ENCODE data around the gene USP14. TPM values are rescaled to one million over a fixed set of nuclear protein-coding genes. Genes with fewer than 3 reads are reported as not detected.

USP14 gene
- total RNA-seq, 1 experiment from 2014 or later = 56.1 TPM

DNA sequence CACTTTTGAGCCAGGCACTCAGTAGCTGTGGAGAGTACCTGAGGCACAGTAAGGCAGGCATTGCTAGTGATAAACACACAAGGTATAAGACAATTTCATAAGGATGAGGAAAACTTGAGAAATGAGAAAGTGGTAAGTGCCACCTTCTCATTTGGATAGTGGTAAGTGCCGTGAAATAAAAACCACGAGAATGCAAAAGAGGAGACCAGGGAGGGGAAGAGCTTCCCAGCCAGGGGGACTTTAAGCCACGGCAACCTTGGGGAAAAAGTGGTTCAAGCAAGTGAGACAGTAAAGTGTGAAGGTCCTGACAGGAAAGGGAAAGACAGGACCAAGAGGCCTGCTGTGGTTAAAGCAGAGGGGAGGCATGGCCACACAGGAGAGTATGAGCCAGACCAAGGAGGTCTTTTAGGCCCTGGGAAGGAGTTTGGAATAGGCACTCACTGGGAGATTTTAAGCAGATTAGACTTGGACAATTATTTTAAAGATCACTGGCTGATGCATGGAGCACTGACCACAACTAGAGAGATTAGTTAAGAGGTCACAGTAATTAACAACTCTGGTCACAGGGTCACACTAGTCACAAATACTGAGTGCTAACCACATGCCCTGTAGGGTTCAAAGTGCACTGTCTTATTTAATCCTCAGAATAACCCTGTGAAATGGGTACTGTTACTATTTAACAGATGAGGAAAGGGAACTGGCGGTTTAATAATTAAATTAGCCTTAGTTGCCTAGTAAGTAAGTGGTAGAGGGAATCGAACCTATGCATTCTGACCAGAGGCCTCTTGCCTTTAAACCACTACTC is 59.4 kb downstream of the USP14 start (continued):
- TF ChIP-seq, protein P1, sequence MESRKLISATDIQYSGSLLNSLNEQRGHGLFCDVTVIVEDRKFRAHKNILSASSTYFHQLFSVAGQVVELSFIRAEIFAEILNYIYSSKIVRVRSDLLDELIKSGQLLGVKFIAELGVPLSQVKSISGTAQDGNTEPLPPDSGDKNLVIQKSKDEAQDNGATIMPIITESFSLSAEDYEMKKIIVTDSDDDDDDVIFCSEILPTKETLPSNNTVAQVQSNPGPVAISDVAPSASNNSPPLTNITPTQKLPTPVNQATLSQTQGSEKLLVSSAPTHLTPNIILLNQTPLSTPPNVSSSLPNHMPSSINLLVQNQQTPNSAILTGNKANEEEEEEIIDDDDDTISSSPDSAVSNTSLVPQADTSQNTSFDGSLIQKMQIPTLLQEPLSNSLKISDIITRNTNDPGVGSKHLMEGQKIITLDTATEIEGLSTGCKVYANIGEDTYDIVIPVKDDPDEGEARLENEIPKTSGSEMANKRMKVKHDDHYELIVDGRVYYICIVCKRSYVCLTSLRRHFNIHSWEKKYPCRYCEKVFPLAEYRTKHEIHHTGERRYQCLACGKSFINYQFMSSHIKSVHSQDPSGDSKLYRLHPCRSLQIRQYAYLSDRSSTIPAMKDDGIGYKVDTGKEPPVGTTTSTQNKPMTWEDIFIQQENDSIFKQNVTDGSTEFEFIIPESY (IDR thresholded peaks at IDR 0.05; ENCODE audit: extremely low read depth, insufficient replicate concordance, low read length) = no peak
- TF ChIP-seq EGR1 (IDR thresholded peaks at IDR 0.05; ENCODE audit: low read depth) (no peak), POLR2AphosphoS5 (IDR thresholded peaks at IDR 0.05; ENCODE audit: low read depth, low read length) (no peak), YY1 (IDR thresholded peaks at IDR 0.05; ENCODE audit: extremely low read depth, insufficient replicate concordance, low read depth, low read length) (no peak)

DNA sequence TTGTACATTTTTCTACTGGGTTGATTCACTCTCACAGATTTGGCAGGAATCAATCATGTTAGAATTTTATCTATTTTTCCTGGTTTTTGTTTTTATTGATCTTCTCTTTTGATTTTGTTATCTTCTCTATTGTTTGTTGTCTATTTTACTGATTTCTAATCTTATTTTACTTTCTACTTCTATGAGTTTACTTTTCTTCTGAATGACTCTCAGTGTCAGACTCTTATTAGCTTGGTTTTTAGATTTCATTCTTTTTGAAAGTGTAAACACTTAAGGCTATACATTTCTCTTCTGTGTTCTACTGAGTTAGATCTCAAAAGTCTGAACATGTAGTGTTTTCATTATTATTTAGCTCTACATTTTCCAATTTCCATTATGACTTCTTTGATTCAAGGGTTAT is 62.4 kb downstream of the USP14 start:
- H3K4me3 ChIP-seq (replicated peaks in 1 of 2; ENCODE audit: low read depth in 1 of 2, low read length in 2 of 2) = no peak overlapping the region
- DNase-seq (ENCODE audit: low read depth, low spot score) (no peak), ATAC-seq (no peak)
- H4K20me1 ChIP-seq (ENCODE audit: insufficient read depth) = no peaks in the 10 kb centered on the region
- H3K9me2 ChIP-seq (ENCODE audit: insufficient read depth) = no peaks in the 10 kb centered on the region
- ChIA-PET POLR2A (no interaction called here), RAD21 (ENCODE audit: low non-redundant PET in 1 of 2, low total read pairs in 2 of 2, uncharacterized antibody in 2 of 2, unreplicated experiment in 2 of 2) (no interaction called here), CTCF (no interaction called here)
- H3K9ac ChIP-seq (ENCODE audit: low read length) = no peak overlapping the region
- H3K79me2 ChIP-seq (ENCODE audit: insufficient read depth, low read length) = no peaks in the 10 kb centered on the region
- no peaks in the 10 kb centered on the region for H3K9me3 ChIP-seq (ENCODE audit: control insufficient read depth in 1 of 2, insufficient read depth in 1 of 2, low read depth in 1 of 2, low read length in 2 of 2)
- no peaks in the 10 kb centered on the region for H3K27me3 ChIP-seq (ENCODE audit: insufficient read depth, low read length)
- no peaks in the 10 kb centered on the region for H3K4me1 ChIP-seq (ENCODE audit: control insufficient read depth in 1 of 2, insufficient read depth in 2 of 2, low read length in 2 of 2)
- TF ChIP-seq EZH2 (IDR thresholded peaks at IDR 0.05) = no peak
- intact Hi-C loops (cut with micrococcal nuclease) = no loop called here
- no peak overlapping the region for H3K4me2 ChIP-seq (ENCODE audit: low read length)
- H2AFZ ChIP-seq (ENCODE audit: low read depth, low read length, poor library complexity, severe bottlenecking) = no peak overlapping the region
- H3K36me3 ChIP-seq (ENCODE audit: control insufficient read depth in 1 of 2, insufficient read depth in 2 of 2, low read length in 2 of 2) = peaks cover 0 to 7% of the 10 kb centered on the region in 2 experiments; a peak in 2 of 4 replicates
- no TSS peak for BruUV-seq (replicated peaks)
- H3K27ac ChIP-seq (ENCODE audit: low read depth, low read length) = no peak overlapping the region
